Tongue (tissue), 2 donors: Measurements from ENCODE around the gene IKZF1. TPM values are rescaled to one million over a fixed set of nuclear protein-coding genes. Genes with fewer than 3 reads are reported as not detected.

Source experiments
- DNase-seq: peaks from one replicate; pipeline ENCODE4 v3.0.0-alpha.2; 2015
- total RNA-seq: library from RNA; depleted of rRNA; stranded (reverse); fragments of >200 nt; gene quantifications from one replicate; pipeline ENCODE4 v1.2.3, GENCODE V29; 2014

IKZF1 gene
- total RNA-seq, 1 donor from 2014 or later: 6.1 TPM

- no peak for DNase-seq
Observed at GRCh38 chr7:50284296-50284695, 20.2 kb upstream of the IKZF1 start.

DNA sequence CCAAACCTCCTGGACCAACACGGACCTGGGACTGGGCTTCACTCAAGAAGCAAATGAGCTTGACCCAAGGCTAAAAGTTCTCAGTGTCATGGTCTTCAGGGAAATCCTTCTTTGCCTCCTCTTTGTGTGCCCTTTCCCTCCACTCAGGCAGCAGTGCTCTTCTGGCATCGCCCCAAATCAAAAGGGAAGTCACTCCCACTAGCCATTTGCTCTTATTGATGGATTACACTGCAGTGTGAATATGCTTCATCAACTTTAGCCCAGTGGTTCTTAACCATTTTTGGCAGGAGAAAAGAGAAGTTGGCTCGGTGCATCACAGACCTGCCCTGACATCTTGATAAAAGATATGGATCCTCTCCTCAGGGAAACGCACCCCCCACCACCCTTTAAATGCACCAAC lies 19.2 kb upstream of the IKZF1 start:
- no peak for DNase-seq

DNA sequence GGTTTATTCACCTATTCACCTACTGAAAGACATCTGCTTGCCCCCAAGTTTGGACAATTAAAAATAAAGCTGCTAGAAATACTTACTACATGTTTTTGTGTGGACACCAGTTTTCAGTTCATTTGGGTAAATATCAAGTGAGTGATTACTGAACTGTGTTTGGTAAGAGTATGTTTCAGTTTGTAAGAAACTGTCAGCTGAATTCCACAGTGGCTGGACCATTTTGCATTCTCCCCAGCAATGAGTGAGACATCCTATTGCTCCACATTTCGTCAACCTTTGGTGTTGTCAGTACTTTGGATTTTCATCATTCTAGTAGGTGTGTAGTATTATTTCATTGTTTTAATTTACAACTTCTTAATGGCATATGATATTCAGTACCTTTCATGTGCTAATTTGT lies 17.4 kb upstream of the IKZF1 start:
- no peak for DNase-seq

DNA sequence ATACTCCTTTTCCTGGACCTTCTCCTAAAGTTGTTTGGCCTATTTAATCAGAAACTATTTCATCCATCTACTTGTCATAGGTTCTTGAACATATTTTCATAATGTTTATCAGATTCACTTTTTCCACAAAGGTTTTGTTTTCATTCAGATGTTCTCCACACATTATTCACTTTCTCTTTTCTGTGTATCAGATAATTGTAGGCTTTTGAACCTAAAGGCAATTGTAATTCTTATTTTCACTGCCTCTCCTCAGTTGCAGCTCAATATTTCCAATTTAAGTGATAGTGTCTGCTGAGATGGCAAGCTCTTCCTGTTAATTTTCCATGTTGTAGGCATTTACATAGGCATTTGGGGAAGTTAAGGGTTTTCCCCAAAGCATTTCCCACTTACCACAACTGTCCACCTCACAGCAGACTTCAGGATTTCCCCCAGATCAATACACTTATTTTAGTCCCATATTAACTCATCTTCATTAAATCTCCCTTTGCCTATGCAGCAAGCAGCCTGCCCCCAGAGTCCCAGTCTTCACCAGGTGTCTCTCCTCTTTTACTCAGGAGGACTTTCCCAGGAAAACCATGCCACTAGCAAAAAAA lies 12.3 kb upstream of the IKZF1 start:
- DNase-seq: no peak

DNA sequence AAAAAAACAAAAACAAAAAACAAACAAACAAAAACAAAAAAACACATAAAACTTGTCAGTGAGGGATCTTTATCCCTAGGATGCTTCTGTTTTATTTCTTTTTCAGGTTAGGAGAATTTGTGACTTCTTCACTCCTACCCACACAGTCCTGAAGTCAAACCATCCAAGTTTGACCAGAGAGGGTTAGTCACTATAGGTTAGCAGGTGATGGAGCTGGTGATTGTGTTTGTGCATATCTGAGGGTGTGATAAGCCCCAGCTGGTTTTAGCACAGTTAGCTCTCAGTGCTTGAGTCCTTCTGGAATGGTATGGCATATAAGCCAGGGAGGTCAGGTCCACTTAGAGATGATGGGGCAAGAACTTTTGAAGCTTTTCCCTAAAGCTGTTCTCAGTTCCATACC lies 11.8 kb upstream of the IKZF1 start:
- DNase-seq: no peak

DNA sequence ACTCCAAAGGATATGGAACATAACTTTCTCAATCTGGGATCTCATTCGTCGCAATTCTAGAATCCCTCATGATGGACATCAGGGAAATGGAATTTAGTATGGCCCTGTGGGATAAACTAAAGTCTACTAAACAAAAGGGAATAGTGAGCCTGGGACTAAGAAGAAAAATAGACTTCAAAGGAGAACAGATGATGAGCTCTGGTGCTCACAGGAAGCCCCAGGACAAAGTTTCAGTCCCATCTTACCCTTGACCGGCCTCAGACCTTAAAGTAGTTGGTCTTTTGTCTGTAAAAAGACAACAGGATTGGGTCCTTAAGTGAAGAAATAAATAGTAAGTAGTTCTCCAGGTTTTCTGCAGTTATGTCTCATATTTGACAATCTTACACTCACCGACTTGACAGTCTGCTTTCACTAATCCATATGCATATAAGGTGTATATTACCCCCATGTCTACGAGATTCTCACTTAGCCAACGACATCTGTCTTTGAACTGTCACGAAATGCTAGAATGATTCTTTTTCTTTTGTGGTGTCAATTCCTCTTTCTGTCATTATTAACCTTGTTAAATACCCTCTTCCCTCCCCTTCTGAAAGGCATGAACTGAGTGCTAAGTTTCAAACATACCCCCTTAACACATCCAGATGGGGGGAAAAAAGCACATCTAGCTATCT lies 10.9 kb upstream of the IKZF1 start:
- DNase-seq: no peak

DNA sequence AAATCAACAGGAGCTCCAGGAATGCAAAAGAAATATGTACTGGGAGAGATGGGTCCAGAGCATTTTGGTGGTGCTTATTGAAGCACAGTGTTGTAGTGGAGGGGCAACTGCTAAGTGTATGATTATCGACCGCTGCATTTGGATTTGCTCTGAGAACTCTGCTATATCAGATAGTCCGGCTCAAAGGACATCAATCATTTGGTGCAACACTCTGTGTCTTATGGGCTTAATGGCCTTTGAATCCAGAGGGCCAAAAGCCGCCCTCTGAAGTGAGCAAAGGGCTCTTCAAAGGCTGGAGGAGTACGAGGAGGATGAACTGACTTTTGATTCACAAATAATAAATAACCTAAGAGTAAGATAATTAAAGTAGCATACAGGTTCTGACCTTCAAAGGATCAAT lies 9.4 kb upstream of the IKZF1 start:
- no peak for DNase-seq

GRCh38 chr7:50296799-50297198 lies 7.7 kb upstream of the IKZF1 start:
- DNase-seq: no peak

DNA sequence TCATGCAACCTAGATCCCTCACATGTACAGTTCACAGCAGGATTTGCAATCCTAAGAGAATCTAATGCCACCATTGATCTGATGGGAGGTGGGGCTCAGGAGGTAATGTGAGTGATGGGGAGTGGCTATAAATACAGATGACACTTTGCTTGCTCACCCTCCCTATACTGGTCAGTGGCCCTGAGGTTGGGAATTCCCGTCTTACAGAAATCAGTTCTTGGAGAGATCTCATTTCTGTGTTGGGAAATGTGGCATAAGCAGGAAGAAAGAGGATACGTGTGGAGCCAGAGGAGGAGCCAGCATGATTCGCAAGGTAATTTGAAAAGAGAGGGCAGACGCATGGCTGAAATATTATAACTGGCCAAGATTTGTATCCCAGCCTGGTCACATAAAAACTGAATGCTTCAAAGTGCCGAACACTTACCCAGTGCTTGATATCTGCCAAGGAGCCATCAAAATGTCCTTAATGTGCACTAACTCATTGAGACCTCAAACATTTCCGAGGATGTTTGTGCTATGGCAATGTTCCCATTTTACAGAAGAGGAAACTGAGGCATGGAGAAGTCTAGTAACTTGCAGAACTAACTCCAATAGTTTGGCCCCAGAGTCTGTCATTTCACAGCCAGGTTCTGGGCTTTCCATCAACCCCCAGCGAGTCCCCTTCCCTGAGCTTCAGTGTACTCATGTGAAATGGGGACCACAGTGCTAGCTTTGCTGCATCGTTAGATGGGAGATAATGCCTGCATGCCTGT lies 5.5 kb upstream of the IKZF1 start:
- no peak for DNase-seq

GRCh38 chr7:50300336-50300735 lies 4.2 kb upstream of the IKZF1 start:
- no peak for DNase-seq

DNA sequence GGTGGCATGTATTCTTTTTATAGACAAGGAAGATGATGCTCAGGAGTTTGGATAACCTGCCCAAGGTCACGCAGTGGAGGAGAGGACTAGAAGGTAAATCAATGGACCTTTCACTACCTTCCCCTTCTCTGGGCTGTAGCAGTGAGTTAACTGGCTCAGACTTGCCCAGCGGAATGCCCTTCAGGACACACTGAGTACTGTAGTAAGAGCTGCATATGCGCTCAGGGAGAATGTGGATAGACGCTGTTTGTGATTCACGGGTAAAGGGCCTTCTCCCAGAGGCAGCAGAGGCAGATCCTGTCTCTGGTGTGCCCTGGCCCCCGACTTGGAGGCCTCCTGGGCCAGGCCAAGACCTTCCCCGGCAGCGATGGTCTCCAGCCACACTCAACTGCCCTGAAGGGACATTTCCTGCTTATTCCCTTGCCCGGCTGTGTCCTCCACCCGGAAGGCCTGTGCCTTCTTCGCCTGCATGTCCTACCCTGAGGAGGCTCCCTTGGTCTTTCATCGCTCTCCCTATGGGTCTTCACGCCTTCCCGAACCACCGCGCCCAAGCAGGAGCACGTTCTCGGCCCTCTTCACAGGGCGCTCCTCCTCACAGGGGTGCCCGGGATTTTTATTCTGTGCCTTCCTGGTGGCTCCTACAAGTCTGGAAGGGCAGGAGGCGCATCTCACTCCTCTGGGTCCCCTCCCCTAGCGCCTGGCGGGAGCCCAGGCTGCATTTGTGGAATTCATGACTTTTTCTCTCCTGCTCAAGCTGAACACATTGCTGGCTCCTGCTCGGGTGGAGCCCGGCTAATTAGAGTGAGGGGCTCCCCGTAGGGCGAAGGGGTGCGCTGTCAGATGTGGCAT lies 1.8 kb upstream of the IKZF1 start:
- DNase-seq: no peak

DNA sequence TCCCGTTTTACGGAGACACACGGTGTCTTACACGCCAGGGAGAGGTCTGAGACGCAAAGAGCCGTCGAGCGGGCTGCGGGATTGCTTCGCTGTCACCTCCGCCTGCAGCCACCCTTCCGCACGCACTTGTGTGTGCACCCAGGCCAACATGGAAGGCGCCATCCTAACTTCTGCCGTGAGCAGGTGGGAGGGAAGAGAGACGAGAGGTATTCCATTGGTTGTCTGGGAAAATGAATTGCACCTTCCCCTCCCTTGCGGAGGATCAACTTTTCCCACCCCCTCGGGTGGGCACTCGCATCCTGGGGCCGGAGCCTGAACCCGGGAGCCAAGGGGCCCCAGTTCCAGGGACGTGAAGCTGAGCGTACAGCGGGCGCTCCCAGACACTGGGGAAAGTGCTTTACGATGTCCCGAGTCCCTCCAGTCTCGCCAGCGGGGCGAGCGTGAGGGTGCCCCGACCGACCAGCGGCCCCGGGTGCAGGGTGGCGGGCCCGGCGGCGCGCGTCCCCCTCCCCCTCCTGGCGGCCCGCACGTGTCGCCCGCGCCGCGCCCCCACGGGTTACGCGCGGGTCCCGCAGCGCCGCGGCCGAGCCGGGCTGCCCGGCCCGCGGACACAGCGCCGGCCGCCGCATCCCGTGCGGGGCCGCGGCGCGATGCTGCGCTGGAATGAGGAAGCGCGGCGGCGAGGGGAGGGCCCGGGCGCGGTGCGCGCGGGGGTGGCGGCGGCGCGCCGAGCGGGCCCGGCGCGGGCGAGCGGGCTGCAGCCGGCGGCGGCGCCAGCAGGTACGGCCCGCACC lies 984 bp upstream of the IKZF1 start:
- DNase-seq: no peak

GRCh38 chr7:50304911-50305582 lies 531 bp downstream of the IKZF1 start:
- peak; percentile 10 for DNase-seq

- no peak for DNase-seq
Observed at GRCh38 chr7:50305583-50306493, 1.3 kb downstream of the IKZF1 start.

- no peak for DNase-seq
Observed at GRCh38 chr7:50306494-50307367, 2.2 kb downstream of the IKZF1 start.

DNA sequence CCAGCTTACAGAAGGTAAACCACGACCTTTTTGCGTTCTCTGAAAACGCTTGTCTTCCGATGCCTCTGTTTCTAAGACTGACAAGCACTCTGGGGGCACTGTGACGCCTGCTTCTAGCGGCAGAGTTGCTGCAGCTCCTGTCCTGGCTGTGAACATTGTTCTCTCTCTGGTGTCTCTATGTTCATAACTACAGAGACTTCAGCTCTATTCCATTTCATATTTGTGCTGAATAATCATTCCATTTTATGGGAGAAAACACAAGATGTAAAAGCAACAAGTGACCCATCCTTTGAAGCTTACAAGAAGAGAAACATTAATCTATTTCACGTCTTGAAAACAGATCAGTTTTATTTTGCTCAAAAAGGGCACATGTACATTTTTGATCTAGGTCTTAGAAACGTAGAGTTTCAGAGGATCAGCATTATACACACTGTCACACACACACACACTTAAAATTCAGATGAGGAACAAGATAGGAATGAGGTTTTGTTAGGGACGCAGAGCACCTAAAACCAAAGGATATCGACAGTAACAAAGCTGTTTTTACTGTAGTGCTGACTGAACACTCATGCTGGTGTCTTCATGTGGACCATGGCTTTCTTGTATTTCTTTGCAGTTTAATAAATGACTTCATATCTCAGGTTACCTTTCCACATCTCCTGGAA lies 3.0 kb downstream of the IKZF1 start:
- DNase-seq: no peak

DNA sequence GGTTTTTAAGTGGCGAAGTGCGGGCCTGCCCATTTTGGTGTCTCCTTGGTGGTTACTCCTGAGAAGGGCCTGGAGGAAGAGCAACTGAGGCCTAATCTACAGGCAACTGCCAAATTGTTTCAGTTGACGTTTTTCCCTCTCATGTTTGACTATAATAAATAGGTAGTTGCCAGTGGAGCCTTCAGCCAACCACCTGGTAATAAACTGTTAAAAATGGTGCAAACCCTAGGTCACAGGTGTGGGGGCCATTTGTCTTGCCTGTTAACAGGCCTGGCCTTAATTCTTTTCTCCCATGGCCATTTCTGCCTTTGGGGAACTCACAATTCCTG lies 3.7 kb downstream of the IKZF1 start:
- DNase-seq: no peak

DNA sequence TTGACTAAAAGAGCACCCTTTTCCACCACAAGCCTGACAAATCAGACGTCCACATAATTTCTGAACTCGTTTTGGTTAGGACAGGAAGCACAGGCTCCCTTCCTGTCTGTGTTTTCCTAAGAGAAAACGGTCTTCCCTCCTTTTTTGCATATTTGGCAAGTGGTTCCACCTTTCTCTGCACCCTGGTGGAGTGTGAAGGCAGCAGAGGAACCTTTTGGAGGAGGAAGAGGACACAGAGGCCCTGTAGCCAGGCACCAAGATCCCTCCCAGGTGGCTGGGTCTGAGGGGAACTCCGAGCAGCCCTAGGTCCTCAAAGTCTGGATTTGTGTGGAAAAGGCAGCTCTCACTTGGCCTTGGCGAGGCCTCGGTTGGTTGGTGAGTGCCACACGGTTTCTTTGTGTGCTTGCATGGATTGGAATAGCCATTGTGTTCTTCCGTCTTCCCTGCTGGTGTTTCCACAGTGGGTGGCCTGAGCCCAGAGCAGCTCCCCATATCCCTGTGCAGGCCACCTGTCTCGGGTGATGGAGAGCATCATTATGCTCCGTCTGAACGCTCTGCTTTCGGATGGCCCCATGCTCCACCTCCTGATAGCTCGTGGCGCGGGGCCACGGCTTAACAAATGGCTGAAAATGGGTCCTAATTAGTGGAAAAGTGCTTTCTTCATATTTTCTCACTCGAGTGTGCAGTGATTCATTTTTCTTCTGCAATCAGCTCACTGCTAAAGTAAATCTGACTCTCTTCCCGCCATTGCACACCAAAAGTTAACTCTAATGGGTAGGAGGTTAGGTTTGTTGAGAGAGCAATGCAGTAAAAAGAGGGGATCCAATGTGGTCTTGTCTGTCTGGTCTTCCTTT lies 4.2 kb downstream of the IKZF1 start:
- no peak for DNase-seq
